ENCODE data around the gene THSD1.
"Not testable (repeated sequence)": the region's sequence is repeated elsewhere in the genome, so short reads cannot be mapped to it uniquely, and the experiment has no call there.

THSD1 gene

GRCh38 chr13:52371736-52372247 lies 34.2 kb downstream of the THSD1 start (continued):
- TF ChIP-seq, protein P1, sequence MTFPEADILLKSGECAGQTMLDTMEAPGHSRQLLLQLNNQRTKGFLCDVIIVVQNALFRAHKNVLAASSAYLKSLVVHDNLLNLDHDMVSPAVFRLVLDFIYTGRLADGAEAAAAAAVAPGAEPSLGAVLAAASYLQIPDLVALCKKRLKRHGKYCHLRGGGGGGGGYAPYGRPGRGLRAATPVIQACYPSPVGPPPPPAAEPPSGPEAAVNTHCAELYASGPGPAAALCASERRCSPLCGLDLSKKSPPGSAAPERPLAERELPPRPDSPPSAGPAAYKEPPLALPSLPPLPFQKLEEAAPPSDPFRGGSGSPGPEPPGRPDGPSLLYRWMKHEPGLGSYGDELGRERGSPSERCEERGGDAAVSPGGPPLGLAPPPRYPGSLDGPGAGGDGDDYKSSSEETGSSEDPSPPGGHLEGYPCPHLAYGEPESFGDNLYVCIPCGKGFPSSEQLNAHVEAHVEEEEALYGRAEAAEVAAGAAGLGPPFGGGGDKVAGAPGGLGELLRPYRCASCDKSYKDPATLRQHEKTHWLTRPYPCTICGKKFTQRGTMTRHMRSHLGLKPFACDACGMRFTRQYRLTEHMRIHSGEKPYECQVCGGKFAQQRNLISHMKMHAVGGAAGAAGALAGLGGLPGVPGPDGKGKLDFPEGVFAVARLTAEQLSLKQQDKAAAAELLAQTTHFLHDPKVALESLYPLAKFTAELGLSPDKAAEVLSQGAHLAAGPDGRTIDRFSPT (tag by site-specific recombination; IDR thresholded peaks at IDR 0.05) = peak; percentile 52; the same call in 1 of the 2 replicates
- TF ChIP-seq ZBTB26 (tag by site-specific recombination; optimal IDR thresholded peaks at IDR 0.05) = no peak
- peak; percentile 66 for TF ChIP-seq PRDM6 (tag by site-specific recombination; IDR thresholded peaks at IDR 0.05)
- no peak for TF ChIP-seq ZNF121 (tag by site-specific recombination; IDR thresholded peaks at IDR 0.05)
- TF ChIP-seq PRDM10 (tag by site-specific recombination; IDR thresholded peaks at IDR 0.05) = peak; percentile 84
- peak; percentile 86 for TF ChIP-seq ZFHX2 (tag by site-specific recombination; conservative IDR thresholded peaks at IDR 0.05)

DNA sequence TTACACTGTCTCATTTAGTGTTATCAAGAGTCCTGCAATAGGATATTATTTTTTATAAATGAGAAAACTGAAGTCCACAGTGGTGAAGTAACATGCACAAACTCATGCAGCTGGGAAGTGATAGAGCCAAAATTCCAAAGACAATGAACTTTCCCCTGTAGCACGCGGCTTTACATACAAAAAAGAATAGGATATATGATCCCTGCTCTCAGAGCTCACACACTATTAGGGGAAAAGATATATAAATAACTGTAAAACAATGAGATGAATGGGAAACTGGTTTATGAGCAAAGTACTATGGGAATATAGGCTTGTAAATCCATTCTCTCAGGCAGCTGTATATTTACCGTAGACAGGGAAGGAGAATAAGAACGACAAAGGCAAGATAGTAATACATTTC lies 39.7 kb downstream of the THSD1 start:
- H3K9me3 ChIP-seq (ENCODE audit: control insufficient read depth, insufficient read depth, low read depth, low read length) = no peaks in the 10 kb centered on the region
- no peak for TF ChIP-seq ZNF561 (tag by site-specific recombination; IDR thresholded peaks at IDR 0.05; ENCODE audit: borderline replicate concordance)
- no peaks in the 10 kb centered on the region for H3K36me3 ChIP-seq (ENCODE audit: control insufficient read depth in 2 of 2, insufficient read depth in 1 of 2, low read length in 2 of 2)
- no peak overlapping the region for H3K4me3 ChIP-seq (ENCODE audit: low read depth, low read length)
- H3K27ac ChIP-seq (ENCODE audit: extremely low read depth, low read depth, low read length) = no peak overlapping the region
- no peaks in the 10 kb centered on the region for H3K4me1 ChIP-seq (ENCODE audit: control insufficient read depth, insufficient read depth, low read length)
- CTCF ChIA-PET = no interaction called here
- POLR2A ChIA-PET = no interaction called here

DNA sequence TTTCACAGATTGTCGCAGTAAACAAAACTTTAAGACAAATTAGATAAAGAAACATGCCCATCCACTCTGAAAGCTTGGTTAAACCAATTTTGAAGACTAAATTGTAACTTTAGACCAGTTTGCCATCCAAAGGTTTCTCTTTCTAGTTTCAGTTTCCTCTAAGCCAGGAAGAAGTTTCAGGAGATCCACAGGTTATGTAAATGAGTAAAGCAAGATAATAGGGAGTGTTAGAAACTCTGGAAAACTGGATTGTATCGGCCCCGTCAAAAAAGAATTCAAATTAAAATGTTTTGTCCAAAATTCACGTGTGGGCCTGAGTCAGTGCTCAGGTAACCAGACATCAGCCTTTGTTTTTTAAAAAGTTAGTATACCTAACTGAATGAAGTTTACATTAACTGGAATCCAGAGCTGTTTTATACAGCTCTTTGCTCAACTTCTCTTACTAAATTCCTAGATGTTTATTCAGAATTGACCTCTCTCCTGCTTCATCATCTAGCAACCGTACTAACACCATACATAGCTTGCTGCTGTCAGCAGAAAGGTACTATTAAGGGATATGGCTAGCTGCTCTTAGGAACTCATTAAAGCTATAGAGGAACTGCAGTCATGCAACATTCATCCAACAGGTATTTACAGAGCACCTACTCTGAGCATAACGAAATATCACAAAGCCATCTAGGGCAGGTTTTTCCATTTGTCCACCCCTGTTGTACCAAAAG lies 43.6 kb downstream of the THSD1 start:
- H3K4me1 ChIP-seq (ENCODE audit: control insufficient read depth, insufficient read depth, low read length); POLR2A ChIA-PET; H3K4me3 ChIP-seq (ENCODE audit: low read depth, low read length); H3K9me3 ChIP-seq (ENCODE audit: control insufficient read depth, insufficient read depth, low read depth, low read length); CTCF ChIA-PET; H3K27ac ChIP-seq (ENCODE audit: extremely low read depth, low read depth, low read length); H3K36me3 ChIP-seq (ENCODE audit: control insufficient read depth in 2 of 2, insufficient read depth in 1 of 2, low read length in 2 of 2): not testable (repeated sequence)

GRCh38 chr13:52361225-52361624 lies 44.7 kb downstream of the THSD1 start:
- Histone ChIP-seq H3K4me1 (ENCODE audit: control insufficient read depth, insufficient read depth, low read length) (no peaks in the 10 kb centered on the region; the same call in 1 of the 2 replicates), H3K9me3 (ENCODE audit: control insufficient read depth, insufficient read depth, low read depth, low read length) (no peaks in the 10 kb centered on the region), H3K27ac (ENCODE audit: extremely low read depth, low read depth, low read length) (no peak overlapping the region), H3K36me3 (ENCODE audit: control insufficient read depth in 2 of 2, insufficient read depth in 1 of 2, low read length in 2 of 2) (no peaks in the 10 kb centered on the region), H3K4me3 (ENCODE audit: low read depth, low read length) (no peak overlapping the region)
- ChIA-PET POLR2A (no interaction called here), CTCF (interaction anchor here (0.6 kb wide), 1 partner anchor 466 kb away, joined by 3 read pairs; no protein-coding TSS in a partner anchor)
- TF ChIP-seq PRDM2 (tag by site-specific recombination; IDR thresholded peaks at IDR 0.05; ENCODE audit: borderline replicate concordance) (no peak), ZNF292 (tag by site-specific recombination; IDR thresholded peaks at IDR 0.05; ENCODE audit: borderline replicate concordance, low read depth) (no peak), ZEB2 (tag by site-specific recombination; IDR thresholded peaks at IDR 0.05) (no peak), ZNF621 (tag by site-specific recombination; IDR thresholded peaks at IDR 0.05) (no peak), ZNF433 (tag by site-specific recombination; IDR thresholded peaks at IDR 0.05; ENCODE audit: low read depth) (no peak), MEIS1 (CRISPR knock-in tag; IDR thresholded peaks at IDR 0.05; ENCODE audit: borderline replicate concordance) (no peak)

Measured in HEK293 (cell line).